ENCODE measurements around the gene MAP1LC3B2.

GRCh38 chr12:116562090-116562489 lies 2.9 kb downstream of the MAP1LC3B2 start:
- TF ChIP-seq CTCF (IDR thresholded peaks at IDR 0.05), result no peak
- no peak for TF ChIP-seq POLR2A (IDR thresholded peaks at IDR 0.05)
